CD4-positive, CD25-positive, alpha-beta regulatory T cell (primary cell): Measurements from ENCODE around the gene BANF1. TPM values are rescaled to one million over a fixed set of nuclear protein-coding genes. Genes with fewer than 3 reads are reported as not detected.

ENCODE experiments used
- ATAC-seq, 2 donors: fragments of 150-1000 bp; cut with Tn5 transposase; one replicate each; pipeline ENCODE4 v1.10.0; 2021; ENCODE audit warnings: low read depth in 2 of 2, moderate number of reproducible peaks in 2 of 2, moderate library complexity in 1 of 2
- DNase-seq, 3 donors: peaks; one replicate each; pipeline versions ENCODE4 v3.0.0 to v3.0.0-alpha.2; 2012 to 2022; ENCODE audit warnings: mixed read lengths in 1 of 3
- H3K27ac ChIP-seq: one replicate; pipeline ENCODE4 v1.7.0; 2013; ENCODE audit warnings: mild to moderate bottlenecking, low read length; ENCODE audit not compliant: insufficient read depth, poor library complexity, severe bottlenecking
- H3K27me3 ChIP-seq: one replicate; pipeline ENCODE4 v1.7.0; 2013; ENCODE audit warnings: low read length; ENCODE audit not compliant: control insufficient read depth, insufficient read depth
- H3K36me3 ChIP-seq: one replicate; pipeline ENCODE4 v1.7.0; 2013; ENCODE audit warnings: mild to moderate bottlenecking, low read length, moderate library complexity; ENCODE audit not compliant: control insufficient read depth, insufficient read depth
- H3K4me1 ChIP-seq: 2 replicates; pipeline ENCODE4 v1.7.0; 2013; ENCODE audit warnings: mild to moderate bottlenecking, low read length; ENCODE audit not compliant: insufficient read depth, control insufficient read depth, poor library complexity, severe bottlenecking
- H3K4me3 ChIP-seq: one replicate; pipeline ENCODE4 v1.7.0; 2013; ENCODE audit warnings: low read depth, mild to moderate bottlenecking, low read length, moderate library complexity
- H3K9me3 ChIP-seq, 2 experiments: 1 replicate in 1 of 2; 2 replicates in 1 of 2; pipeline ENCODE4 v1.7.0; 2013; ENCODE audit warnings: low read length in 2 of 2, mild to moderate bottlenecking in 1 of 2, moderate library complexity in 1 of 2; ENCODE audit not compliant: control insufficient read depth in 2 of 2
- H3K27ac Mint-ChIP-seq, 3 donors: one replicate each; pipeline ENCODE4 v1.8.0; 2020 to 2022; ENCODE audit warnings: mild to moderate bottlenecking in 3 of 3, mixed read lengths in 3 of 3, moderate library complexity in 2 of 3
- H3K27me3 Mint-ChIP-seq: one replicate; pipeline ENCODE4 v1.8.0; 2022; ENCODE audit warnings: mild to moderate bottlenecking, mixed read lengths
- H3K36me3 Mint-ChIP-seq: one replicate; pipeline ENCODE4 v1.8.0; 2020; ENCODE audit warnings: mixed read lengths
- H3K4me1 Mint-ChIP-seq, 4 donors: one replicate each; pipeline ENCODE4 v1.8.0; 2020 to 2022; ENCODE audit warnings: mixed read lengths in 4 of 4, mild to moderate bottlenecking in 1 of 4
- H3K4me3 Mint-ChIP-seq, 4 donors: one replicate each; pipeline ENCODE4 v1.8.0; 2020 to 2022; ENCODE audit warnings: mild to moderate bottlenecking in 4 of 4, mixed read lengths in 4 of 4, moderate library complexity in 3 of 4
- H3K9me3 Mint-ChIP-seq, 7 donors: one replicate each; pipeline ENCODE4 v1.8.0; 2020 to 2022; ENCODE audit warnings: mixed read lengths in 7 of 7, mild to moderate bottlenecking in 3 of 7, moderate library complexity in 2 of 7
- polyA plus RNA-seq, 4 donors: library from polyadenylated mRNA; unstranded; fragments of 300-500 nt; fragmentation: Illumina TruSeq; gene quantifications; one replicate each; pipeline ENCODE4 v1.2.3, GENCODE V29; 2021
- total RNA-seq: library from RNA; stranded (reverse); gene quantifications from one replicate; pipeline ENCODE4 v1.2.3, GENCODE V29; 2022

The BANF1 gene
- total and polyA plus RNA-seq, 5 donors from 2014 or later, result 41.8 to 170 (median 147) TPM

DNA sequence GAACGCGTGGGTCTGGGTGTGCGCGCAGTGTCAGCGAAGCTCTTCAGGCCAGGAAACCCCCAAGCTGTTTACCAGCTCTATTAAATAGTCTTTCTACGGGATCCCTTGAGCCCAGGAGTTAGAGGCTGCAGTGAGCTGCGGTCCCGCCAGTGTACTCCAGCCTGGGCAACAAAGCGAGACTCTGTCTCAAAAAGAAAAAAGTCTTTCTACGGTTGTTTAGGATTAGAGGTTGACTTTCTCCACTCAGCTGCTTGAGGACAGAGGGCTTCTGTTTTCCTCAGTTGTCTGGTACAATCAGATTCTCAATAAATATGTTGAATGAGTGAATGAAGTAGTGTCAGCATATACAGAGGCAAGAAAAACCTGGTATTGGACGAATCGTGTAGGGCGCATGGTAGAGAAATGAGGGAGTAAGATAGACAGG is 40.1 kb upstream of the BANF1 start:
- H3K27ac Mint-ChIP-seq, result peak overlapping the region; percentile 26 to 98 (median 95)
- peaks cover 36% of the 10 kb centered on the region for H3K36me3 ChIP-seq
- no peak for ATAC-seq
- peaks cover 0 to 51% (median 24%) of the 10 kb centered on the region in 4 donors for H3K4me1 Mint-ChIP-seq
- peak overlapping the region; percentile 82 for H3K4me3 ChIP-seq
- no peaks in the 10 kb centered on the region for H3K27me3 Mint-ChIP-seq
- H3K9me3 Mint-ChIP-seq, result no peaks in the 10 kb centered on the region
- no peak for DNase-seq
- peak overlapping the region; percentile 95 to 99 (median 99) for H3K4me3 Mint-ChIP-seq
- H3K27ac ChIP-seq, result peak overlapping the region; percentile 95
- peaks cover 27% of the 10 kb centered on the region for H3K36me3 Mint-ChIP-seq
- H3K4me1 ChIP-seq, result peaks cover 37% of the 10 kb centered on the region
- H3K9me3 ChIP-seq, result no peaks in the 10 kb centered on the region
- H3K27me3 ChIP-seq, result no peaks in the 10 kb centered on the region

DNA sequence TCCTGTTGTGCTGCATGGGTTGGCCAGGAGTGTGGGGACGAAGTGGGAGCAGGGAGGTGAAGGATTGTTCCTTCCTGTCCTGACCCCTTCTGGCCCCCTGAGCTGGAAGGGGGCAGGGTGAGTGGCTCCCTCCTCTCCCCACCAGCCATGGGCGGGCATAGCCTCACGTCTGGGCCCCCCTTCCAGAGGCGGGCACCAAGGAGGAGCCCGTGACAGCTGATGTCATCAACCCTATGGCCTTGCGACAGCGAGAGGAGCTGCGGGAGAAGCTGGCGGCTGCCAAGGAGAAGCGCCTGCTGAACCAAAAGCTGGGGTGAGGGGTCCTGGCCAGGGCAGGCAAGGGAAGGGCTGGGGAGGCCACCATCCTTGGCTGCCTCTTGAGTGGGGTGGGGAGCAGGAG is 37.4 kb upstream of the BANF1 start:
- no peak for ATAC-seq

DNA sequence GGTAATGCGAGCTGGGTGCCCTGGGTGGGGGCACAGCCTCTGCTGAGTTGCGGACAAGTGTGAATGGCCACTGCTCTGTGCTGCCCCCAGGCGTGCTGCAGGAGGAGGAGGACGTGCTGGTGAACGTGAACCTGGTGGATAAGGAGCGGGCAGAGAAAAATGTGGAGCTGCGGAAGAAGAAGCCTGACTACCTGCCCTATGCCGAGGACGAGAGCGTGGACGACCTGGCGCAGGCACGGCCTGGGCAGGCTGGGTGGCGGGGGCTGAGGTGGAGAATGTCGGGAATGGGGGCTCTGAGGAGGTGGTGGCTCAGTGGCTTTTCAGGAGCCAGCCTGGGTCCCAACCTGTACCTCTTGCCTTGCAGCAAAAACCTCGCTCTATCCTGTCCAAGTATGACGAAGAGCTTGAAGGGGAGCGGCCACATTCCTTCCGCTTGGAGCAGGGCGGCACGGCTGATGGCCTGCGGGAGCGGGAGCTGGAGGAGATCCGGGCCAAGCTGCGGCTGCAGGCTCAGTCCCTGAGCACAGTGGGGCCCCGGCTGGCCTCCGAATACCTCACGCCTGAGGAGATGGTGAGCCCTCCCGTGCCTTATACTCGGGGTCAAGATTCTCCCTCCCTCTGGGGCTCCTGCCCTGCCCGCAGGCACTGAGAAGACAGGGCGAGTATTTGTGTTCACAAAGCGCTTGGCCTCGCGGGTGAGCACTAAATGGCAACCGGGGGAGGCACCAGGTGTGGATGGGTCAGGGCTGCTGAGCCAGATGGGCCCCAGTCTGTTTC is 36.1 kb upstream of the BANF1 start:
- H3K4me1 ChIP-seq, result peaks cover 25% of the 10 kb centered on the region
- no peaks in the 10 kb centered on the region for H3K27me3 Mint-ChIP-seq
- H3K4me1 Mint-ChIP-seq, result peaks cover 0 to 49% (median 28%) of the 10 kb centered on the region in 4 donors
- H3K9me3 ChIP-seq, result no peaks in the 10 kb centered on the region
- H3K27ac ChIP-seq, result no peak overlapping the region
- H3K36me3 ChIP-seq, result peaks cover 69% of the 10 kb centered on the region
- no peak for ATAC-seq
- H3K27me3 ChIP-seq, result no peaks in the 10 kb centered on the region
- DNase-seq, result no peak
- peak overlapping the region in 1 of 4 donors; percentile 52 for H3K4me3 Mint-ChIP-seq
- no peak overlapping the region for H3K4me3 ChIP-seq
- no peaks in the 10 kb centered on the region for H3K9me3 Mint-ChIP-seq
- H3K27ac Mint-ChIP-seq, result no peak overlapping the region
- peaks cover 39% of the 10 kb centered on the region for H3K36me3 Mint-ChIP-seq

More for the DNA sequence above, 37.4 kb upstream of the BANF1 start:
- H3K27ac ChIP-seq, result no peak overlapping the region
- no peaks in the 10 kb centered on the region for H3K9me3 Mint-ChIP-seq
- no peak overlapping the region for H3K4me3 ChIP-seq
- H3K36me3 ChIP-seq, result peaks cover 62% of the 10 kb centered on the region
- no peak for DNase-seq
- H3K4me1 ChIP-seq, result peaks cover 29% of the 10 kb centered on the region
- H3K4me1 Mint-ChIP-seq, result peaks cover 0 to 50% (median 25%) of the 10 kb centered on the region in 4 donors
- no peak overlapping the region for H3K4me3 Mint-ChIP-seq
- no peaks in the 10 kb centered on the region for H3K27me3 ChIP-seq
- peaks cover 39% of the 10 kb centered on the region for H3K36me3 Mint-ChIP-seq
- H3K9me3 ChIP-seq, result no peaks in the 10 kb centered on the region
- no peak overlapping the region for H3K27ac Mint-ChIP-seq
- no peaks in the 10 kb centered on the region for H3K27me3 Mint-ChIP-seq

DNA sequence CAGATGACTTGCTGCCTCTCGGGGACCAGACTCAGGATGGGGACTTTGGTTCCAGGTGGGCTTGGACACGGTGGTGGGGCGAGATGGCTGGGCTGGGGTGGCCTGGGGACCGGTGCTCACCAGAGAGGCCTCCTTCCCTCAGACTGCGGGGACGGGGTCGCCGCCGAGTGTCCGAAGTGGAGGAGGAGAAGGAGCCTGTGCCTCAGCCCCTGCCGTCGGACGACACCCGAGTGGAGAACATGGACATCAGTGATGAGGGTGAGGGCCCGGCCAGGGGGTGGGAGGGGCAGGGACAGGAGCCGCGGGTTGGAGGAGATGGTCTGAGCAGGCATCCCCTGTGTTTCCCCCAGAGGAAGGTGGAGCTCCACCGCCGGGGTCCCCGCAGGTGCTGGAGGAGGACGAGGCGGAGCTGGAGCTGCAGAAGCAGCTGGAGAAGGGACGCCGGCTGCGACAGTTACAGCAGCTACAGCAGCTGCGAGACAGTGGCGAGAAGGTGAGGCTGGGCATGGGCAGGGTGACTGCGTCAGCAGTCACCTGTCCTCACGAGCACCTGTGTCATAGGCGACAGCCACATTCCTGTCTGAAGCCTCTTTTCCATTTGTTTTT is 34.9 kb upstream of the BANF1 start:
- H3K36me3 ChIP-seq, result peaks cover 69% of the 10 kb centered on the region
- H3K4me3 Mint-ChIP-seq, result no peak overlapping the region
- DNase-seq, result no peak
- no peak overlapping the region for H3K27ac ChIP-seq
- no peaks in the 10 kb centered on the region for H3K27me3 ChIP-seq
- peaks cover 42% of the 10 kb centered on the region for H3K36me3 Mint-ChIP-seq
- H3K9me3 Mint-ChIP-seq, result no peaks in the 10 kb centered on the region
- no peak overlapping the region for H3K27ac Mint-ChIP-seq
- ATAC-seq, result no peak
- no peaks in the 10 kb centered on the region for H3K9me3 ChIP-seq
- peaks cover 21% of the 10 kb centered on the region for H3K4me1 ChIP-seq
- no peak overlapping the region for H3K4me3 ChIP-seq
- H3K27me3 Mint-ChIP-seq, result no peaks in the 10 kb centered on the region
- peaks cover 0 to 45% (median 22%) of the 10 kb centered on the region in 4 donors for H3K4me1 Mint-ChIP-seq

DNA sequence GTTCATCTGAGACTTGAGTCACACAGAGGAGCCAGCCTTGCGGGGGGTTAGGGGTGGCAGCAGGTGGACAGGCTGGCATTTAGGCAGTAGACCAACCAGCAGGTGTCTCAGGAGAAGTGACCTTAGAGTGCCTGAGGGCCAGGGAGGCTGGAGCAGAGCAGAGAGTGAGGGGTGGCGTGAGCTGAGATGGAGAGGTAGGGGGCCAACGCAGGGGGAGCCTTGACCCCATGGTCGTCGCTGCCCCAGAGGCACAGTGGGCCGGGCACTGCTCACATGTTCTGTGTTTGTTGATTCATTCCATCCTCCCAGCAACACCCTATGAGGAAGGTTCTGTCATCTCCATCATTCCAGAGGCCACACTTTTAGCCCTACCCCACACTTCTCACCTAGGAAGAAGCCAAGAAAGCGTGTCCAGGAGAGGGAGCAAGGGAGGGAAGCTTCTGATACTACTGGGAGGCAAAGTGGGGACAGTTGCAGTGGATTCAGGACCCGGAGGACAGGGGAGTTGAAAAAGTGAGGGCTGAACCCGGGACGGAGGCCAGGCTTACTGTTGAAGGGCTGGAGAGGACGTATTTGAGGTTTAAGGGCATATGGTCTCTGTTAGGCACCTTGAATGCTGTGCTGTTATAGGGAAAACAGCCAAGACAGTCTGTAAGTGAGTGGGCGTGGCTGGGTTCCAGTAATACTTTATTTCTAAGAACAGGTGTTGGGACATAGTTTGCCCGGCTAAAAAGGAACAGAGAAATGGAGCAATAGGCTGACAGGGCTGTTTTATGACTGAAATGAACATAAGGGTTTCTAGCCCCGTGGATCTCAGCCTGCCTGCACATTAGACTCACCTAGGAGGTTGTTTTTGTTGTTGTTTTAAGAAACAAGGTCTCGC is 33.5 kb upstream of the BANF1 start:
- H3K36me3 Mint-ChIP-seq, result peaks cover 44% of the 10 kb centered on the region

DNA sequence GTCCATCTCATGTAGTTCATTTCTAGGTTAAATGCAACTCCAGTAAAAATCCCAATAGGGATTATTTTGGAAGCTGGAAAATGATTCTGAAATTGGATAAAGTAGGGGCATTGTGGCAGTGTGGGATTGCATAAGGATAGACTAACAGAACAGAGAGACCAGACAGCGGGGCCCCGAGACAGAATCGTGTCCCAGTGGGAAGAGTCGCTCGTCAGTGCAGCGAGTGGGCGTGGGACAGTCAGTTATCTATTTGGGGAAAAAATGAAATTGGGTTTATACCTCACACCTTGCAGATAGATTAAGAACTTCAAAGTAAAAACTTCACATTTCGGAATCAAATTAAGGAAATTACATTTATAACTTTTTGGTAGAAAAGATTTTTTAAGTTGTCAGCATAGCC is 30.2 kb upstream of the BANF1 start:
- DNase-seq (no peak), ATAC-seq (no peak)
- no peaks in the 10 kb centered on the region for H3K9me3 ChIP-seq
- no peak overlapping the region for H3K4me3 ChIP-seq
- Mint-ChIP-seq H3K27ac (peak overlapping the region in 2 of 3 donors; percentile 32 to 75), H3K4me3 (peak overlapping the region in 1 of 4 donors; percentile 32), H3K9me3 (peaks cover 0 to 1% (median 0%) of the 10 kb centered on the region in 7 donors), H3K27me3 (no peaks in the 10 kb centered on the region), H3K4me1 (peaks cover 0 to 23% (median 11%) of the 10 kb centered on the region in 4 donors), H3K36me3 (peaks cover 41% of the 10 kb centered on the region)
- no peaks in the 10 kb centered on the region for H3K27me3 ChIP-seq
- no peak overlapping the region for H3K27ac ChIP-seq
- H3K4me1 ChIP-seq, result no peaks in the 10 kb centered on the region
- peaks cover 39% of the 10 kb centered on the region for H3K36me3 ChIP-seq

More for the DNA sequence above, 33.5 kb upstream of the BANF1 start:
- no peak overlapping the region for H3K27ac ChIP-seq
- H3K27ac Mint-ChIP-seq, result no peak overlapping the region
- H3K27me3 ChIP-seq, result no peaks in the 10 kb centered on the region
- no peaks in the 10 kb centered on the region for H3K9me3 ChIP-seq
- H3K4me3 ChIP-seq, result no peak overlapping the region
- ATAC-seq (no peak), DNase-seq (no peak)
- peaks cover 0 to 1% (median 0%) of the 10 kb centered on the region in 7 donors for H3K9me3 Mint-ChIP-seq
- H3K4me1 Mint-ChIP-seq, result peaks cover 0 to 33% (median 12%) of the 10 kb centered on the region in 4 donors
- no peak overlapping the region for H3K4me3 Mint-ChIP-seq
- no peaks in the 10 kb centered on the region for H3K27me3 Mint-ChIP-seq
- peaks cover 66% of the 10 kb centered on the region for H3K36me3 ChIP-seq
- H3K4me1 ChIP-seq, result peaks cover 6% of the 10 kb centered on the region

DNA sequence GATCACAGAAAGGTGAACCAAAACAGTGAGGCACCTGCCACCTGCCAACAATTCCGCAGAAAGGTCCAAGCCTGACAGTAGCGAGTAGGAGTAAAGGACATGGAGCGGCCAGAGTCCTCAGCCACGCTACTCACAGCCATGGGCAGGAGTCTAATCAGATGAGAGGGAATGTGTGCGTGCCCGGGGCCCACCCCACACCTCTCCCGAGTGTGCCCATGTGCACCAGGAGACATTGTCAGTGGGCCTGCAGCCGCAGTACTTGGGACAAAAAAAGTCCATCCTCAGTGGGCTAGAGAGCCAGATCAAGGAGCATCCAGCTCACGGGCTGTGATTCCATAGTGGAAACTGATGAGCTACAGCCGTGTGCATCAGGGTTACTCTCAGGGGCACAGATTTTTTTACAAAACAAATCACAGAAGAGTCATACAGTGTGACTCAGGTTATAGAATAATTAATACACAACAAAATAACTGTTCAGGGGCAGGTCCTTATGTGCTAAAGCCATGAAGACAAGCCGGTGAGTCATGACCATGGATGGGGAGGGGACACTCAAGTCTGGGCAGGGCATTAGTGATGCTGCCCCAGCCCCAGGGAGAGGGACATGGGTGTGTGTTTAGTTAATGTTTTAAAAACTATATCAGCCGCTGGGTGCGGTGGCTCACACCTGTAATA is 28.7 kb upstream of the BANF1 start:
- Histone ChIP-seq H3K4me1 (no peaks in the 10 kb centered on the region), H3K27ac (no peak overlapping the region), H3K4me3 (no peak overlapping the region), H3K36me3 (peaks cover 40% of the 10 kb centered on the region), H3K9me3 (no peaks in the 10 kb centered on the region), H3K27me3 (no peaks in the 10 kb centered on the region)
- peaks cover 0 to 1% (median 0%) of the 10 kb centered on the region in 7 donors for H3K9me3 Mint-ChIP-seq
- no peak overlapping the region for H3K4me3 Mint-ChIP-seq
- peaks cover 0 to 17% (median 10%) of the 10 kb centered on the region in 4 donors for H3K4me1 Mint-ChIP-seq
- ATAC-seq, result no peak
- no peaks in the 10 kb centered on the region for H3K27me3 Mint-ChIP-seq
- no peak for DNase-seq
- peaks cover 34% of the 10 kb centered on the region for H3K36me3 Mint-ChIP-seq
- H3K27ac Mint-ChIP-seq, result no peak overlapping the region
